AG09309 (cell line): ENCODE results near the gene FAU.
"Not testable (repeated sequence)": the region's sequence is repeated elsewhere in the genome, so short reads cannot be mapped to it uniquely, and the experiment has no call there.

Source experiments
- DNase-seq: peaks from one replicate; pipeline ENCODE4 v3.0.0-alpha.2; 2010; ENCODE audit warnings: low read depth
- H3K4me3 ChIP-seq: 2 replicates; pipeline ENCODE4 v1.5.1; 2011; ENCODE audit warnings: mild to moderate bottlenecking, low read depth, low read length, moderate library complexity; ENCODE audit not compliant: control insufficient read depth
- CTCF ChIP-seq: IDR thresholded peaks from 2 replicates; pipeline ENCODE4 v1.5.1; 2011; ENCODE audit warnings: mild to moderate bottlenecking, low read depth, low read length, inconsistent platforms; ENCODE audit not compliant: insufficient read depth, control insufficient read depth; ENCODE audit errors: missing control alignments

Gene FAU

DNA sequence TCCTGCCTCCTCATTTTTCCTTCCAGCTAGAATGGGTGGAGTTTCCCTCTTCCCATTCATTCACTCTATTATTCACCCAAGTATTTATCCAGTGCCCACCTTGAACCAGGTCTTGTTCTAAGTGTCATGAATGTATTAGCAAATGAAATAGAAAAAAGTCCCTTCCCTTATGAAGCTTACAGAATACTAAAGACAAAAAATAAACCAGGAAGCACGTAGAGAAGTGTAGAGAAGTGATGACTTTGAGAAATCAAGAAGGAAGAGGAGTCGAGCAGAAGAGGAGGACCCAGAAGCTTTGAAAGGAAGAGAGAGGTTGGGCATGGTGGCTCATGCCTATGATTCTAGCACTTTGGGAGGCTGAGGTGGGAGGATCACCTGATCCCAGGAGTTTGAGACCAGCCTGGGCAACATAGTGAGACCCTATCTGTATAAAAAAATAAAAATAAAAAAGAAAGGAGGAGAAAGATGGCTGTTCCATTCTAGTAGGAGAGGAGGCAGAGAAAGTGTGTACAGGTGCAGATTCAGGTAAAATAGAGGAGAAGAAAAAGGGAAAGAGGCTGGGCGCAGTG is 29.5 kb upstream of the FAU start:
- H3K4me3 ChIP-seq: no peak overlapping the region
- TF ChIP-seq CTCF: no peak
- no peak for DNase-seq

GRCh38 chr11:65150509-65151299 is 28.8 kb upstream of the FAU start:
- no peak overlapping the region for H3K4me3 ChIP-seq
- no peak for TF ChIP-seq CTCF
- peak; percentile 44 for DNase-seq

- not testable (repeated sequence) for H3K4me3 ChIP-seq, DNase-seq
These were observed 28.2 kb upstream of the FAU start for GRCh38 chr11:65150131-65150508.

GRCh38 chr11:65148657-65149056 is 26.7 kb upstream of the FAU start:
- no peak overlapping the region for H3K4me3 ChIP-seq
- DNase-seq: no peak
- no peak for TF ChIP-seq CTCF

GRCh38 chr11:65147352-65148075 is 25.6 kb upstream of the FAU start:
- no peak for TF ChIP-seq CTCF
- no peak for DNase-seq
- no peak overlapping the region for H3K4me3 ChIP-seq

DNA sequence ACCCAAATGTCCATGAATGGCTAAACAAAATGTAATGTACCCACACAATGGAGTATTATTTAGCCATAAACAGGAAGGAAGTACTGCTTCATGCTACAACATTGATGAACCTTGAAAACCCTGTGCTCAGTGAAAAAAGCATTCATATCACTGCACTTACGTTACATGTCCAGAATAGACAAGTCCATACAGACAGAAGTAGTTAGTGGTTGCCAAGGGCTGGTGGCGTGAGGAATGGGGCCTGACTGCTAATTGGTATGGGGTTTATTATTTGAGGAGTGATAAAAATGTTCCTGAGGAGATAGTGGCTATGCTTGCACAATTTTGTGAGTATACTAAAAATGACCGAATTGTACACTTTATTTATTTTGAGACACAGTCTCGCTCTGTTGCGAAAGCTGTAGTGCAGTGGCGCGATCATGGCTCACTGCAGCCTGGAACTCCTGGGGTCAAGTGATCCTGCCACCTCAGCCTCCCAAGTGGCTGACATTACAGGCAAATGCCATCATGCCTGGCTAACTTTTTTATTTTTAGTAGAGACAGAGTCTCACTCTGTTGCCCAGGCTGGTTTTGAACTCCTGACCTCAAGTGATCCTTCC is 20.1 kb upstream of the FAU start:
- H3K4me3 ChIP-seq: no peak overlapping the region
- DNase-seq: no peak
- no peak for TF ChIP-seq CTCF
